ENCODE results near the gene N4BP2L2.

The N4BP2L2 gene

GRCh38 chr13:32426990-32427851 is 111.4 kb downstream of the N4BP2L2 start:
- no peak for FAIRE-seq
- DNase-seq (ENCODE audit: low spot score): no peak

- FAIRE-seq (no peak), DNase-seq (ENCODE audit: low spot score) (no peak)
Observed at GRCh38 chr13:32426191-32426989, 112.2 kb downstream of the N4BP2L2 start.

DNA sequence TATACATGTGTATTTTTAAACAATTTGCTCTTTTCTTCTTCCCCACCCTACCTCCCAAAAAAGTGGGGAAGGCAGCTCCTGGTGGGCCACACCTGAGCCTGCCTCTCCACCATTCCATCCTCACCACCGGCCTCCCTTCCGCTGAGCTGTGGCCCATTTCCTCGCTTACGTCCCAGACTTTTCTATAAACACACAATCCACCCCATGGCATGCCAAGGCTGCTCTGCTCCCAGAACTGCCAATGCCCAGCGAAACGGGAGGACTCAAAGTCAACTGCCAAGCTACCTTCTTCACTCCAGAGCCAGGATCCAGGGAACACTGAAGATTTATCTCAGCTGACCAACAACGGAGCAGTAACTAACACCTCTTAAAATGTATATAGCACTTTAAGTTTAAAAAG is 113.4 kb downstream of the N4BP2L2 start:
- no peak for FAIRE-seq
- DNase-seq (ENCODE audit: low spot score): no peak

- FAIRE-seq (no peak), DNase-seq (ENCODE audit: low spot score) (no peak)
Observed at GRCh38 chr13:32423592-32423991, 115.0 kb downstream of the N4BP2L2 start.

- FAIRE-seq: no peak
- no peak for DNase-seq (ENCODE audit: low spot score)
Observed at GRCh38 chr13:32419862-32420261, 118.7 kb downstream of the N4BP2L2 start.

DNA sequence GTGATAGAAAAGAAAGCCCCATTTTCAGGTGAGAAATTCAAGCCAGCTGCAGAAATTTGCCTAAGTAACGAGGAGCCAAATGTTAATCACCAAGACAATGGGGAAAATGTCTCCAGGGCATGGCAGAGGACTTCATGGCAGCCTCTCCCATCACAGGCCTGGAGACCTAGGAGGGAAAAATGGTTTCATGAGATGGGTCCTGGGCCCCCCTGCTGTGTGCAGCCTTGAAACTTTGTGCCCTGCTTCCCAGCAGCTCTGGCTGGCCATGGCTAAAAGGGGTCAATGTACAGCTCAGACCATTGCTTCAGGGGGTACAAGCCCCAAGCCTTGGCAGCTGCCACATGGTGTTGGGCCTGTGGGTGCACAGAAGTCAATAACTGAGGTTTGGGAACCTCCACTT is 120.6 kb downstream of the N4BP2L2 start:
- DNase-seq (ENCODE audit: low spot score) (no peak), FAIRE-seq (no peak)

GRCh38 chr13:32415019-32415418 is 123.6 kb downstream of the N4BP2L2 start:
- DNase-seq (ENCODE audit: low spot score): no peak
- no peak for FAIRE-seq

DNA sequence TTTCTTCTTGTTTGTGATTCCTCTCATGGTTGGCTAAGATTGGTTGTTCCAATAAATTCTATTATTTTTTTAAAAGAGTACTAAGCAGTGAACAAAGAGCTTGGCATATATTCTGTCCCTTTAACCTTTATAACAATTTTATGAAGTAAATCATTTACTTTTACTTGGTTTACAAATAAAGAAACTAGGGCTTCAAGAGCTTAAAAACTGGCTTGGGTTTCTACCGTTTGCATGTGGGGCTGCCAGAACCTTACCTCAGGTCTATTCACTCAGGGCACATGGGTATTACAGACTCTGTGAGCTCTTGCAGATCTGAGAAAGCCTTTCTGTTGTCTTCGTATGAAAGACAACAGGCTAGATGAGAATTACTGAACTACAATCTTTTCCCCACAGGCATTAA is 124.0 kb downstream of the N4BP2L2 start:
- FAIRE-seq: no peak
- no peak for DNase-seq (ENCODE audit: low spot score)

DNA sequence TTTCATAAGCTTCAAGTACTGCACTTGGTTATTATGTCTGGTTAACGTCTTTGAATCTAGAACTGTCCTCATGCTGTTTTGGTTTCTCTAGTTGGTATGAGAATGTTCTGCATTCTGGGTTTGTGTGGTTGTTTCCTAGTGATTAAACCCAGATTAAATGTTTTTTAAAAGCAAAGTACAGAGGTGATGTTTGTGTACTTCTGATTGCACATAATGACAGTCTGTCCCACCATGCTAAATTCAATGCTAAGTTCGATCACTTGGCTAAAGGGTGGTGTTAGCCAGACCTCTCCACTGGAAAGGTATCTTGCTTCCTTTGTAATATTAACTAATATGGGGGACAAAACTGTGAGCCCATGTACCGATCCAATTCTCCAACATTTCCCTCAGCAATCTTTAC is 125.3 kb downstream of the N4BP2L2 start:
- FAIRE-seq: no peak
- DNase-seq (ENCODE audit: low spot score): no peak

GRCh38 chr13:32409561-32410421 is 128.8 kb downstream of the N4BP2L2 start:
- DNase-seq (ENCODE audit: low spot score) (no peak), FAIRE-seq (no peak)

DNA sequence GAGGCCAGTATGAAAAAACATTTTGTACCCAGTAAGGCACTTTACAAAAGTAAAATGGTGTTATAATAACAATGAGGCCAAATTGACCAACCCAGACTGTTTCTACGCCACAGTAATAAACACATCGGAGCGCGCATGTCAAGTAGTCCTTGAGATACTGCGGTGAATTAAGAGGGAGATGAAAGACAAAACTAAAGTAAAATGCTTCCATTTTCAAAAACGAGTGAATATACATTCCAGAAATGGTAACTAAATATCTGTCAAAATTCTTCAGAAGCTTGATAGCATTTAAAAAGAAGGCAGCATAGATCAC is 129.6 kb downstream of the N4BP2L2 start:
- DNase-seq (ENCODE audit: low spot score): no peak
- no peak for FAIRE-seq

GRCh38 chr13:32408296-32409000 is 130.1 kb downstream of the N4BP2L2 start:
- DNase-seq (ENCODE audit: low spot score) (no peak), FAIRE-seq (no peak)

GRCh38 chr13:32407854-32408253 is 130.7 kb downstream of the N4BP2L2 start:
- no peak for DNase-seq (ENCODE audit: low spot score)
- FAIRE-seq: no peak

DNA sequence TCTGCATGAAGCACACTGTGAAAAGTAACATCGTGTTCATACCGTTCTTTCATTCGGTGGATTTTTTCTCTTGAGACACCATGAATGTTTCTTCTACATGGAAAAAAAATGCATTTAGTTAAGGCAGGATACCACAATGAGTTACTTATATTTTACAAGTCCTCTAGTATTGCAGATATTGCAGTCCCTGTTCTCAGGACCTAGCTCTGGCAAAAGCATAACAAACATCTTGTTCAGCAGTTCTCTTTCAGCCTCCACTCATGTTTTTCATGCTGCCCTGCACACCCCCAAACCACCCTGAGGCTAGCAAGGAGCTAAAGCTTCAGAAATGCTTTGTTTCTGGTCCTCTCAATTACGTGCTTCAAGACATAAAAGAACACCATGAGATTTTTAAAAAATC is 135.5 kb downstream of the N4BP2L2 start:
- no peak for DNase-seq (ENCODE audit: low spot score)
- no peak for FAIRE-seq

DNA sequence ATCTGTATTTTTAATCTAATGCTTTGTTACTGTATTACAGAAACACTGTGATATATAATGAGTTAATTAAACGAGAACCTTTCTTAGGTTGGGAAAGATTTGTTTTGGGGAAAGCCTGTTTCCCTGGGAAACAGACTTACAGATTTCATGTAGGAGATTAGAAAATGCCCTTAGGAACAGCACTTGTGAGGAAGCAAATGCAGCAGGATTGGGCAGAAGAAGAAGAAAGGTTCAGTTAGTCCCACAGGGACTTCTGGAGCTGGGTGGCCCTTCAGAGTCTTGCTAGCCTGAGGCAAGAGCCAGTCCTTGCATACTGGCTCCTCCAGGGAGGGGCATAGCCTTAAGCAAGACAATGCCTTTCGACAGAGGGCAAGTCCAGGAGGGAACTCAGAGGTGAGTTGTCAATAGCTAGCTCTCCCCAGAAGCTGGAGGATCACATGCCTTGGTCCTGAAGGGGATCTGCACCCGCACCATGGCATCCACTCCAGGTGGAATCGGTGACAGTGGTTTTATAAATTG is 147.4 kb downstream of the N4BP2L2 start:
- DNase-seq (ENCODE audit: low spot score) (no peak), FAIRE-seq (no peak)

GRCh38 chr13:32390484-32390883 is 148.1 kb downstream of the N4BP2L2 start:
- no peak for FAIRE-seq
- no peak for DNase-seq (ENCODE audit: low spot score)

DNA sequence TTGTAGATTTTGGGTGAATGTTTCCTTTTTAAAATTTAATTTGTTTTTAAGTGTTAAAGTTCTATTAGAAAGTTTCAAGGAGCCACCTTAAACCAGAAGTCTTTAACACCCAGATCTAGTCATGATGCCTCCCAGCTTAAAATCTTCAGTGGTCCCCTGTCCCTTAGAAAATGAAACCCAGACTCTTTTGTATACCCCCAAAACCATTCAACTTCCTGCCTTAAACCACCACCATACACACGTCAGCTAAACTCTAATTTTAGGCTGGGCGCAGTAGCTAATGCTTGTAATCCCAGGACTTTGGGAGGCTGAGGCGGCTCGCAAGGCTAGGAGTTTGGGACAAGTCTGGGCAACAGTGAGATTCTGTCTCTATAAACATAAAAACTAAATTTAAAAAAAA is 148.5 kb downstream of the N4BP2L2 start:
- DNase-seq (ENCODE audit: low spot score): no peak
- no peak for FAIRE-seq

DNA sequence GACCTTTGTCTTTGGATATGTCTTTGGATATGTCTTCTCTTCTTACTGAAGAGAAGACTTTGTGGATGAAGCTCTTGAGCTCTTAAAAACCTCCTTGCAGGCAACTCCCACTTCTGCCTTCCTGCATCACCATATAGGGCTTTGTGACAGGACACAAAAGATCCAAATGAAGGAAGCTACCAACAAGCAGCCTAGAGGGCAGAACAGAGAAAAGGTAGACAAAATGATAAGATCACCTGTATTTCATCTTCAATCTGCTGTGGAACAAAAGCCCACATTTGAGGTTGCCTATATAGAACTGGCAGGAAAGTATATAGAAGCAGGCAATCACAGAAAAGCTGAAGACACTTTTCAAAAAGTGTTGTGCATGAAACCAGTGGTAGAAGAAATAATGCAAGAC is 153.2 kb downstream of the N4BP2L2 start:
- DNase-seq (ENCODE audit: low spot score) (no peak), FAIRE-seq (no peak)

- FAIRE-seq (no peak), DNase-seq (ENCODE audit: low spot score) (no peak)
Observed at GRCh38 chr13:32384702-32385101, 153.9 kb downstream of the N4BP2L2 start.

- FAIRE-seq (no peak), DNase-seq (ENCODE audit: low spot score) (no peak)
Observed at GRCh38 chr13:32383836-32384618, 154.6 kb downstream of the N4BP2L2 start.
